Retinal pigment epithelial cell (primary cell): Measurements from ENCODE around the gene PRDM16.
A peak's percentile ranks its signal among the peaks of the same experiment; 100 is the strongest.

Source experiments
- DNase-seq: peaks from one replicate; pipeline ENCODE4 v3.0.0-alpha.2; 2010; ENCODE audit warnings: low read depth
- H3K4me3 ChIP-seq: 2 replicates; pipeline ENCODE4 v1.5.1; 2011; ENCODE audit warnings: mild to moderate bottlenecking, low read length, control low read depth, moderate library complexity
- CTCF ChIP-seq: conservative IDR thresholded peaks from 2 replicates; pipeline ENCODE4 v1.5.1; 2011; ENCODE audit warnings: low read depth, low read length, control low read depth, inconsistent platforms

Gene PRDM16

GRCh38 chr1:3176820-3177219 lies 107.8 kb downstream of the PRDM16 start:
- DNase-seq = no peak
- no peak overlapping the region for H3K4me3 ChIP-seq
- TF ChIP-seq CTCF = no peak

GRCh38 chr1:3178279-3178678 lies 109.3 kb downstream of the PRDM16 start:
- H3K4me3 ChIP-seq = no peak overlapping the region
- no peak for TF ChIP-seq CTCF
- DNase-seq = no peak

GRCh38 chr1:3179471-3179870 lies 110.5 kb downstream of the PRDM16 start:
- no peak overlapping the region for H3K4me3 ChIP-seq
- TF ChIP-seq CTCF = no peak
- no peak for DNase-seq

- TF ChIP-seq CTCF = no peak
- H3K4me3 ChIP-seq = no peak overlapping the region
- DNase-seq = no peak
Measured at GRCh38 chr1:3180915-3181314, 111.9 kb downstream of the PRDM16 start.

- no peak for TF ChIP-seq CTCF
- H3K4me3 ChIP-seq = no peak overlapping the region
- DNase-seq = no peak
Measured at GRCh38 chr1:3181956-3182355, 113.0 kb downstream of the PRDM16 start.

- no peak for DNase-seq
- no peak overlapping the region for H3K4me3 ChIP-seq
- TF ChIP-seq CTCF = no peak
Measured at GRCh38 chr1:3183411-3183810, 114.4 kb downstream of the PRDM16 start.

- peak; percentile 1 for TF ChIP-seq CTCF
- no peak for DNase-seq
Measured at GRCh38 chr1:3183813-3184212, 114.8 kb downstream of the PRDM16 start.

More at GRCh38 chr1:3183813-3184212, 114.8 kb downstream of the PRDM16 start:
- no peak overlapping the region for H3K4me3 ChIP-seq
